ENCODE results near the gene DLGAP1. TPM values are rescaled to one million over a fixed set of nuclear protein-coding genes. Genes with fewer than 3 reads are reported as not detected.

DLGAP1 gene
- total RNA-seq, 2 experiments from 2014 or later, result 0.31 to 0.36 TPM

DNA sequence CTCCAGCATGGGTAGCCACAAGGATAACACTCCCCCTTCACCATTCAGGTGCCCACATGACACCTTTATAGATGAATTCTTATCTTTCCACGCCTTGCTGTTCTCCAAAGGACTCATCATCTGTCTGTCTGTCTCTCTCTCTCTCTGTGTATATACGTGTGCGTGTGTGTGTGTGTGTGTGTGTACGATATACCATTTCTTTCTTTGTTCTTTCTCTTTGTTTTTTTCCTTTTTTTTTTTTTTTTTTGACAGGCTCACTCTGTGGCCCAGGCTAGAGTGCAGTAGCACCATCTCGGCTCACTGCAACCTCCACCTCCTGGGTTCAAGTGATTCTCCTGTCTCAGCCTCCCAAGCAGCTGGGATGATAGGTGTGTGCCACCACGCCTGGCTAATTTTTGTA, 98.2 kb downstream of the DLGAP1 start:
- ATAC-seq (ENCODE audit: poor library complexity) (no peak), DNase-seq (no peak)
- TF ChIP-seq CTCF (IDR thresholded peaks at IDR 0.05), result no peak
- Histone ChIP-seq H3K4me1 (ENCODE audit: insufficient read depth, low read length) (no peaks in the 10 kb centered on the region), H3K27me3 (ENCODE audit: control insufficient read depth in 1 of 2, insufficient read depth in 2 of 2, low read length in 2 of 2) (no peaks in the 10 kb centered on the region), H3K36me3 (ENCODE audit: insufficient read depth, low read length) (no peaks in the 10 kb centered on the region), H3K4me3 (ENCODE audit: low read length) (no peak overlapping the region), H3K9me3 (ENCODE audit: control insufficient read depth in 1 of 2, insufficient read depth in 1 of 2, low read length in 2 of 2) (peaks cover 0 to 7% of the 10 kb centered on the region in 2 experiments), H3K27ac (ENCODE audit: low read depth in 1 of 2, low read length in 2 of 2) (no peak overlapping the region)
- Mint-ChIP-seq H3K9me3 (peaks cover 2% of the 10 kb centered on the region), H3K27me3 (no peaks in the 10 kb centered on the region), H3K4me1 (ENCODE audit: low read depth) (no peaks in the 10 kb centered on the region), H3K36me3 (ENCODE audit: low read depth) (no peaks in the 10 kb centered on the region), H3K4me3 (no peak overlapping the region), H3K27ac (no peak overlapping the region)
- ChIA-PET POLR2A (no interaction called here), CTCF (no interaction called here)
- intact Hi-C loops (cut with DNase I, micrococcal nuclease), result no loop called here

DNA sequence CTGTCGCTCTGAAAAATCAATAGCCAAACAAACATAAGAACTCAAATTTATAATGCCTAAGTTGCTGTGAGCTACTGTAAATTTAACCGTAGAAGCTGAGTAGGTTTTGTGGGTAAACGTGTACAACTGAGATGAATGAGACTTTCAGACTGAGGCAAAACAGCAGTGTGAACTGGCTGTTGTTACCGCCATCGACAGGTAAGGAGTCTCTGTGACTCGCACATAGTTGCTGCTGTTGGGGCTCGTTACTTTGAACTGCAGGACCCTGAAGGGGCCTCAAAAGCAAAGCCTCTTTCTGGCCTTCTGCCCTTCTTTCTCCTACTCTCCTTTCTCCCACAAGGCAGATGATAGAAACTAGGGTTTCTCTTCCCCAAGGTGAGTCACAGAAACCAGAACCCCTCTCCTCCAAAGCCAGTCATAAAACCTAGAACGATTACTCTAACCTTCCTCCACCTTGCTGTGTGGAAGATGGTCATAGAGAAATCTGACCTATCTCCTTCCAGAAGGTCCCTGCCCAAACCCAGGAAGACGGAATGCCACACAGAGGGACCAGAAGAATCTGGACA, 101.2 kb downstream of the DLGAP1 start:
- H3K4me1 Mint-ChIP-seq (ENCODE audit: low read depth), result no peaks in the 10 kb centered on the region
- ChIA-PET CTCF (no interaction called here), POLR2A (no interaction called here)
- H3K27me3 ChIP-seq (ENCODE audit: control insufficient read depth in 1 of 2, insufficient read depth in 2 of 2, low read length in 2 of 2), result no peaks in the 10 kb centered on the region
- no peak overlapping the region for H3K27ac ChIP-seq (ENCODE audit: low read depth in 1 of 2, low read length in 2 of 2)
- H3K27me3 Mint-ChIP-seq, result no peaks in the 10 kb centered on the region
- H3K36me3 Mint-ChIP-seq (ENCODE audit: low read depth), result no peaks in the 10 kb centered on the region
- H3K4me3 Mint-ChIP-seq, result no peak overlapping the region
- DNase-seq (no peak), ATAC-seq (ENCODE audit: poor library complexity) (no peak)
- H3K9me3 ChIP-seq (ENCODE audit: control insufficient read depth in 1 of 2, insufficient read depth in 1 of 2, low read length in 2 of 2), result peaks cover 0 to 7% of the 10 kb centered on the region in 2 experiments
- no peaks in the 10 kb centered on the region for H3K4me1 ChIP-seq (ENCODE audit: insufficient read depth, low read length)
- TF ChIP-seq CTCF (IDR thresholded peaks at IDR 0.05), result no peak
- no peak overlapping the region for H3K4me3 ChIP-seq (ENCODE audit: low read length)
- intact Hi-C loops (cut with DNase I, micrococcal nuclease), result no loop called here
- no peak overlapping the region for H3K27ac Mint-ChIP-seq
- no peaks in the 10 kb centered on the region for H3K9me3 Mint-ChIP-seq
- no peaks in the 10 kb centered on the region for H3K36me3 ChIP-seq (ENCODE audit: insufficient read depth, low read length)

GRCh38 chr18:4352746-4353551, 102.2 kb downstream of the DLGAP1 start:
- Histone ChIP-seq H3K27me3 (ENCODE audit: control insufficient read depth in 1 of 2, insufficient read depth in 2 of 2, low read length in 2 of 2) (no peaks in the 10 kb centered on the region), H3K9me3 (ENCODE audit: control insufficient read depth in 1 of 2, insufficient read depth in 1 of 2, low read length in 2 of 2) (peaks cover 0 to 3% of the 10 kb centered on the region in 2 experiments), H3K36me3 (ENCODE audit: insufficient read depth, low read length) (no peaks in the 10 kb centered on the region), H3K27ac (ENCODE audit: low read depth in 1 of 2, low read length in 2 of 2) (no peak overlapping the region), H3K4me3 (ENCODE audit: low read length) (no peak overlapping the region), H3K4me1 (ENCODE audit: insufficient read depth, low read length) (no peaks in the 10 kb centered on the region)
- Mint-ChIP-seq H3K27ac (no peak overlapping the region), H3K4me1 (ENCODE audit: low read depth) (no peaks in the 10 kb centered on the region), H3K9me3 (peaks cover 2% of the 10 kb centered on the region), H3K4me3 (no peak overlapping the region), H3K36me3 (ENCODE audit: low read depth) (no peaks in the 10 kb centered on the region), H3K27me3 (no peaks in the 10 kb centered on the region)
- POLR2A ChIA-PET, result no interaction called here
- DNase-seq (no peak), ATAC-seq (ENCODE audit: poor library complexity) (no peak)
- CTCF ChIA-PET, result no interaction called here
- intact Hi-C loops (cut with DNase I, micrococcal nuclease), result no loop called here
- TF ChIP-seq CTCF (IDR thresholded peaks at IDR 0.05), result no peak

Measured in CD4-positive, alpha-beta T cell (primary cell).